K562 (cell line): ENCODE data around the gene PCYT1A. TPM values are rescaled to one million over a fixed set of nuclear protein-coding genes. Genes with fewer than 3 reads are reported as not detected.
A peak's percentile ranks its signal among the peaks of the same experiment; 100 is the strongest.

ENCODE experiments used
- ATAC-seq: fragments of 200-7000 bp; cut with Tn5 transposase; 3 replicates; pipeline ENCODE4 v1.9.1; 2020; ENCODE audit warnings: moderate library complexity
- BruUV-seq: library from RNA; stranded (reverse); fragments of 400-500 nt; replicated peaks from 2 replicates; lab custom pipeline; 2021; lab: Mats Ljungman, UMichigan
- CTCF ChIA-PET: fragments of 300-600 bp; formaldehyde crosslinking; extraction: SDS; loops from one replicate; lab custom pipeline; 2021; ENCODE audit warnings: low intra/inter-chr PET ratio; lab: Yijun Ruan, JAX
- POLR2A ChIA-PET: fragments of 300-600, 350-650 bp; sonication (Branson Sonifier 250); formaldehyde crosslinking; extraction: SDS; loops from one replicate; lab custom pipeline; 2021; ENCODE audit warnings: antibody characterized with exemption, inconsistent platforms; lab: Yijun Ruan, JAX
- DNase-seq, 4 experiments: peaks; one replicate each; pipeline versions ENCODE4 v3.0.0 to v3.0.0-alpha.2; 2011 to 2018; ENCODE audit warnings: low spot score in 3 of 4, mixed read lengths in 3 of 4; ENCODE audit errors: extremely low read depth in 1 of 4
- FAIRE-seq: peaks from 2 replicates; lab custom pipeline; 2011; peaks lifted over from hg19 to GRCh38; lab: Jason Lieb, UNC
- H2AFZ ChIP-seq: 2 replicates; pipeline ENCODE4 v1.6.0; 2011; ENCODE audit warnings: low read depth, low read length, control low read depth, inconsistent platforms
- H3K27ac ChIP-seq: fragments of 200-600 bp; 3 replicates; pipeline ENCODE4 v1.8.0; 2011; ENCODE audit warnings: low read depth, mild to moderate bottlenecking, control low read depth, inconsistent platforms, low read length, moderate library complexity, mixed read lengths; ENCODE audit errors: extremely low read depth
- H3K27me3 ChIP-seq, 2 experiments: fragments of 300-600 bp in 1 of 2; 2 replicates in 1 of 2; 3 replicates in 1 of 2; pipeline versions ENCODE4 v1.6.0 to v1.8.0; 2011; ENCODE audit warnings: inconsistent platforms in 2 of 2, low read length in 2 of 2, mild to moderate bottlenecking in 1 of 2, mixed read lengths in 1 of 2, moderate library complexity in 1 of 2; ENCODE audit not compliant: control insufficient read depth in 2 of 2, insufficient read depth in 2 of 2
- H3K36me3 ChIP-seq: fragments of 300-600 bp; 3 replicates; pipeline ENCODE4 v1.8.0; 2011; ENCODE audit warnings: mild to moderate bottlenecking, low read length, inconsistent platforms; ENCODE audit not compliant: control insufficient read depth, insufficient read depth
- H3K4me1 ChIP-seq, 2 experiments: fragments of 200-600 bp in 1 of 2; replicated peaks in 1 of 2; 2 replicates in 1 of 2; 3 replicates in 1 of 2; pipeline versions ENCODE4 v1.5.1 to v1.8.0; 2011; ENCODE audit warnings: inconsistent platforms in 2 of 2, low read length in 2 of 2, mild to moderate bottlenecking in 1 of 2, mixed read lengths in 1 of 2, moderate library complexity in 1 of 2; ENCODE audit not compliant: control insufficient read depth in 2 of 2, insufficient read depth in 2 of 2
- H3K4me2 ChIP-seq: 2 replicates; pipeline ENCODE4 v1.6.1; 2011; ENCODE audit warnings: low read length, control low read depth, inconsistent platforms, mixed read lengths; ENCODE audit not compliant: insufficient read depth
- H3K4me3 ChIP-seq: fragments of 200-600 bp; sonication (generic), shearing (Covaris generic); 2 replicates; pipeline ENCODE4 v1.5.1; 2016; ENCODE audit warnings: control low read depth, inconsistent platforms
- H3K79me2 ChIP-seq: fragments of 200-600 bp; 3 replicates; pipeline ENCODE4 v1.8.0; 2011; ENCODE audit warnings: low read length, inconsistent platforms; ENCODE audit not compliant: control insufficient read depth, insufficient read depth
- H3K9ac ChIP-seq, 2 experiments: 2 replicates each; pipeline versions ENCODE4 v1.6.0 to v1.6.1; 2011; ENCODE audit warnings: low read depth in 2 of 2, low read length in 2 of 2, control low read depth in 1 of 2, inconsistent platforms in 1 of 2, mild to moderate bottlenecking in 1 of 2, mixed read lengths in 1 of 2; ENCODE audit not compliant: insufficient read depth in 1 of 2
- H3K9me1 ChIP-seq: one replicate; pipeline ENCODE4 v1.6.0; 2011; ENCODE audit warnings: inconsistent platforms, mild to moderate bottlenecking, low read length, moderate library complexity; ENCODE audit not compliant: control insufficient read depth, insufficient read depth
- H3K9me3 ChIP-seq: replicated peaks from 2 replicates; pipeline ENCODE4 v1.5.1; 2011; ENCODE audit warnings: low read depth, low read length, inconsistent platforms; ENCODE audit not compliant: control insufficient read depth, insufficient read depth
- H4K20me1 ChIP-seq: replicated peaks from 2 replicates; pipeline ENCODE4 v1.6.1; 2011; ENCODE audit warnings: low read length, inconsistent platforms, mixed read lengths; ENCODE audit not compliant: control insufficient read depth, insufficient read depth
- ESRRA ChIP-seq: fragments of 450-650 bp; IDR thresholded peaks from 2 replicates; pipeline ENCODE4 v1.6.1; 2014; ENCODE audit warnings: low read depth, mild to moderate bottlenecking, moderate library complexity, borderline replicate concordance
- FOXJ3 ChIP-seq: sonication (generic); formaldehyde crosslinking; IDR thresholded peaks from 2 replicates; pipeline ENCODE4 v1.4.0; 2020; ENCODE audit warnings: mild to moderate bottlenecking, missing genetic modification reagents
- MECOM ChIP-seq: fragments of 250-450 bp; sonication (Bioruptor Pico); IDR thresholded peaks from 2 replicates; pipeline ENCODE4 v1.8.0; 2022; ENCODE audit warnings: inconsistent platforms
- MYNN ChIP-seq, 2 experiments: sonication (generic); formaldehyde crosslinking in 1 of 2; IDR thresholded peaks; 2 replicates each; pipeline versions ENCODE4 v1.5.0 to v1.6.1; 2016 to 2020; ENCODE audit warnings: antibody characterized with exemption in 1 of 2, missing genetic modification reagents in 1 of 2
- ZNF140 ChIP-seq: fragments of 250-450 bp; sonication (Bioruptor Pico); IDR thresholded peaks from 2 replicates; pipeline ENCODE4 v1.8.0; 2021; ENCODE audit warnings: moderate library complexity, mild to moderate bottlenecking, inconsistent platforms
- ZNF644 ChIP-seq: fragments of 200-800 bp; sonication (Bioruptor generic); IDR thresholded peaks from 2 replicates; pipeline ENCODE4 v1.6.1; 2016; ENCODE audit warnings: low read depth, missing genetic modification characterization, missing compliant biosample characterization
- whole genome bisulfite sequencing: fragments of 100-300 bp; shearing (Covaris generic); methylation state at CpG from one replicate; pipeline ENCODE4 v1.1.6; 2016; ENCODE audit warnings: low coverage, mixed read lengths; ENCODE audit not compliant: insufficient coverage; ENCODE audit errors: missing lambda C conversion rate; 5-methylcytosine and 5-hydroxymethylcytosine counted together
- in situ Hi-C: fragments of 300-500 bp; cut with MboI; formaldehyde crosslinking; loops from 4 replicates; pipeline ENCODE4 v1.15.0; 2018; ENCODE audit warnings: inconsistent platforms, mixed read lengths
- intact Hi-C: fragments of 100-400 bp; cut with micrococcal nuclease; formaldehyde crosslinking; loops from 2 replicates; pipeline ENCODE4 v1.14.2; 2022
- polyA plus RNA-seq, 8 experiments: library from polyadenylated mRNA; depleted of rRNA in 4 of 8; stranded (reverse) in 5 of 8; unstranded in 3 of 8; fragments of >200 nt; fragmentation: Nextera tagmentation in 2 of 8; fragmentation: Illumina TruSeq in 1 of 8; extraction: Ambion mirVana in 2 of 8; extraction: Trizol in 1 of 8; gene quantifications; 2 replicates each; pipeline versions ENCODE4 v1.2.1 to v1.2.3, GENCODE V29; 2011 to 2014; ENCODE audit warnings: inconsistent platforms in 1 of 8, missing spikeins in 1 of 8
- total RNA-seq, 7 experiments: library from RNA; depleted of rRNA in 6 of 7; stranded (reverse); fragments of >200 nt in 6 of 7; fragmentation: Illumina TruSeq in 2 of 7; extraction: Trizol in 2 of 7; gene quantifications; 2 replicates each; pipeline versions ENCODE4 v1.2.1 to v1.2.3, GENCODE V29; 2011 to 2021; ENCODE audit warnings: low replicate concordance in 1 of 7
- TF ChIP-seq, protein P1 (sequence below): sonication (generic); formaldehyde crosslinking; IDR thresholded peaks from 2 replicates; pipeline ENCODE4 v1.8.0; 2022; ENCODE audit warnings: mild to moderate bottlenecking, missing genetic modification reagents
- TF ChIP-seq, protein P2 (sequence below): fragments of 200-800 bp; sonication (Bioruptor generic); IDR thresholded peaks from 2 replicates; pipeline ENCODE4 v1.6.1; 2017; ENCODE audit warnings: missing genetic modification characterization, missing compliant biosample characterization

Gene PCYT1A
- total and polyA plus RNA-seq, 9 of the 15 experiments (the other 6 are each of a cell fraction or from before 2014, with no cell fraction given) = 13.4 to 62.8 (median 49.4) TPM

DNA sequence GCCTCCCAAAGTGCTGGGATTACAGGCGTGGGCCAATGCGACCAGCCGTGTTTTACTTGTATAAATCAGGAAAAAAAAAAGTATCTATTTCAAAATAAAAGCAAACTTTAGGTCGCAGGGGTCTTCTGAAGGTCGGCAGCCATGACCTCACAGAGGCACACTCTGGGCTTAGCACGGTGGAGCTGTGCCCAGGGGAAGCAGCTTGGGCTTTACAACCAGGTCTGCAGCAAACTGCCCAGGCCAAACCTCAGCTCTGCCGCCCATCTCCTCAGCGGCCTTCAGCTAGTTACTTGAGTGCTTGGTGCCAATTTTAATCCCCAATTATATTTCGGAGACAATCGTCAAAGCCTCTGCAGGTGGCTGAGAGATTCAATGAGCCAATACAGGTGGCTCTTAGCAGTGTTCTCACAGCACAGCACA is 106.4 kb downstream of the PCYT1A start:
- TF ChIP-seq ESRRA = peak; percentile 49; the same call in 1 of the 2 replicates
- no peak for TF ChIP-seq ZNF644 (tag)
- TF ChIP-seq, protein P1, sequence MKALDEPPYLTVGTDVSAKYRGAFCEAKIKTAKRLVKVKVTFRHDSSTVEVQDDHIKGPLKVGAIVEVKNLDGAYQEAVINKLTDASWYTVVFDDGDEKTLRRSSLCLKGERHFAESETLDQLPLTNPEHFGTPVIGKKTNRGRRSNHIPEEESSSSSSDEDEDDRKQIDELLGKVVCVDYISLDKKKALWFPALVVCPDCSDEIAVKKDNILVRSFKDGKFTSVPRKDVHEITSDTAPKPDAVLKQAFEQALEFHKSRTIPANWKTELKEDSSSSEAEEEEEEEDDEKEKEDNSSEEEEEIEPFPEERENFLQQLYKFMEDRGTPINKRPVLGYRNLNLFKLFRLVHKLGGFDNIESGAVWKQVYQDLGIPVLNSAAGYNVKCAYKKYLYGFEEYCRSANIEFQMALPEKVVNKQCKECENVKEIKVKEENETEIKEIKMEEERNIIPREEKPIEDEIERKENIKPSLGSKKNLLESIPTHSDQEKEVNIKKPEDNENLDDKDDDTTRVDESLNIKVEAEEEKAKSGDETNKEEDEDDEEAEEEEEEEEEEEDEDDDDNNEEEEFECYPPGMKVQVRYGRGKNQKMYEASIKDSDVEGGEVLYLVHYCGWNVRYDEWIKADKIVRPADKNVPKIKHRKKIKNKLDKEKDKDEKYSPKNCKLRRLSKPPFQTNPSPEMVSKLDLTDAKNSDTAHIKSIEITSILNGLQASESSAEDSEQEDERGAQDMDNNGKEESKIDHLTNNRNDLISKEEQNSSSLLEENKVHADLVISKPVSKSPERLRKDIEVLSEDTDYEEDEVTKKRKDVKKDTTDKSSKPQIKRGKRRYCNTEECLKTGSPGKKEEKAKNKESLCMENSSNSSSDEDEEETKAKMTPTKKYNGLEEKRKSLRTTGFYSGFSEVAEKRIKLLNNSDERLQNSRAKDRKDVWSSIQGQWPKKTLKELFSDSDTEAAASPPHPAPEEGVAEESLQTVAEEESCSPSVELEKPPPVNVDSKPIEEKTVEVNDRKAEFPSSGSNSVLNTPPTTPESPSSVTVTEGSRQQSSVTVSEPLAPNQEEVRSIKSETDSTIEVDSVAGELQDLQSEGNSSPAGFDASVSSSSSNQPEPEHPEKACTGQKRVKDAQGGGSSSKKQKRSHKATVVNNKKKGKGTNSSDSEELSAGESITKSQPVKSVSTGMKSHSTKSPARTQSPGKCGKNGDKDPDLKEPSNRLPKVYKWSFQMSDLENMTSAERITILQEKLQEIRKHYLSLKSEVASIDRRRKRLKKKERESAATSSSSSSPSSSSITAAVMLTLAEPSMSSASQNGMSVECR = no peak
- TF ChIP-seq ZNF140 = no peak
- TF ChIP-seq, protein P2, sequence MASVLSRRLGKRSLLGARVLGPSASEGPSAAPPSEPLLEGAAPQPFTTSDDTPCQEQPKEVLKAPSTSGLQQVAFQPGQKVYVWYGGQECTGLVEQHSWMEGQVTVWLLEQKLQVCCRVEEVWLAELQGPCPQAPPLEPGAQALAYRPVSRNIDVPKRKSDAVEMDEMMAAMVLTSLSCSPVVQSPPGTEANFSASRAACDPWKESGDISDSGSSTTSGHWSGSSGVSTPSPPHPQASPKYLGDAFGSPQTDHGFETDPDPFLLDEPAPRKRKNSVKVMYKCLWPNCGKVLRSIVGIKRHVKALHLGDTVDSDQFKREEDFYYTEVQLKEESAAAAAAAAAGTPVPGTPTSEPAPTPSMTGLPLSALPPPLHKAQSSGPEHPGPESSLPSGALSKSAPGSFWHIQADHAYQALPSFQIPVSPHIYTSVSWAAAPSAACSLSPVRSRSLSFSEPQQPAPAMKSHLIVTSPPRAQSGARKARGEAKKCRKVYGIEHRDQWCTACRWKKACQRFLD (CRISPR knock-in tag) = 0 out of 2 replicates have a peak, but pooled peaks have one; percentile 4
- peak; percentile 13; the same call in 1 of the 2 replicates for TF ChIP-seq MECOM (CRISPR knock-in tag)
- peak; percentile 90 for TF ChIP-seq MYNN (IDR thresholded peaks at IDR 0.05)
- TF ChIP-seq MYNN (CRISPR knock-in tag; IDR thresholded peaks at IDR 0.05) = no peak
- TF ChIP-seq FOXJ3 (CRISPR knock-in tag) = no peak
- Histone ChIP-seq H3K36me3 (no peaks in the 10 kb centered on the region), H3K4me3 (no peak overlapping the region), H4K20me1 (no peaks in the 10 kb centered on the region), H3K27me3 (no peaks in the 10 kb centered on the region), H3K9me3 (no peaks in the 10 kb centered on the region), H3K9ac (peak overlapping the region; percentile 60 to 90), H3K9me1 (no peaks in the 10 kb centered on the region), H3K4me2 (peak overlapping the region; percentile 78; the same call in 1 of the 2 replicates), H2AFZ (peak overlapping the region; percentile 74), H3K79me2 (peaks cover 4% of the 10 kb centered on the region; the same call in 1 of the 3 replicates), H3K4me1 (peaks cover 54 to 73% of the 10 kb centered on the region in 2 experiments), H3K27ac (peak overlapping the region; percentile 83)
- FAIRE-seq = no peak
- WGBS = 52% methylated on average over 10 of the region's 10 CpGs
- peak in 1 of 4 experiments; percentile 13 for DNase-seq
- intact Hi-C loops = no loop called here
- in situ Hi-C loops = no loop called here
- ChIA-PET POLR2A (interaction anchor here (0.6 to 4.0 kb wide), 5 partner anchors 37 to 625 kb away, joined by 3 to 23 read pairs (median 3); no protein-coding TSS in a partner anchor), CTCF (no interaction called here)
- peak; percentile 7; the same call in 2 of the 3 replicates for ATAC-seq
- BruUV-seq = no TSS peak
